Measurements from ENCODE around the gene PIEZO2.
A peak's percentile ranks its signal among the peaks of the same experiment; 100 is the strongest.

Gene PIEZO2

GRCh38 chr18:10750191-10751035 is 399.0 kb downstream of the PIEZO2 start:
- in situ Hi-C loops (cut with HindIII; ENCODE audit: low sequenced_read_pairs), result no loop called here
- no peak for DNase-seq (ENCODE audit: low read depth)
- no peak for TF ChIP-seq CTCF (IDR thresholded peaks at IDR 0.05; ENCODE audit: low read depth, low read length, missing control alignments)
- H3K4me3 ChIP-seq (ENCODE audit: low read depth, low read length), result no peak overlapping the region

- no peak for TF ChIP-seq CTCF (IDR thresholded peaks at IDR 0.05; ENCODE audit: low read depth, low read length, missing control alignments)
- H3K4me3 ChIP-seq (ENCODE audit: low read depth, low read length), result no peak overlapping the region
- in situ Hi-C loops (cut with HindIII; ENCODE audit: low sequenced_read_pairs), result no loop called here
- peak; percentile 34 for DNase-seq (ENCODE audit: low read depth)
Measured at GRCh38 chr18:10748641-10749040, 400.7 kb downstream of the PIEZO2 start.

- H3K4me3 ChIP-seq (ENCODE audit: low read depth, low read length), result no peak overlapping the region
- TF ChIP-seq CTCF (IDR thresholded peaks at IDR 0.05; ENCODE audit: low read depth, low read length, missing control alignments), result no peak
- in situ Hi-C loops (cut with HindIII; ENCODE audit: low sequenced_read_pairs), result no loop called here
- DNase-seq (ENCODE audit: low read depth), result no peak
Measured at GRCh38 chr18:10745971-10746370, 403.4 kb downstream of the PIEZO2 start.

- no peak overlapping the region for H3K4me3 ChIP-seq (ENCODE audit: low read depth, low read length)
- no peak for TF ChIP-seq CTCF (IDR thresholded peaks at IDR 0.05; ENCODE audit: low read depth, low read length, missing control alignments)
- in situ Hi-C loops (cut with HindIII; ENCODE audit: low sequenced_read_pairs), result no loop called here
- no peak for DNase-seq (ENCODE audit: low read depth)
Measured at GRCh38 chr18:10745219-10745618, 404.1 kb downstream of the PIEZO2 start.

GRCh38 chr18:10743766-10744165 is 405.6 kb downstream of the PIEZO2 start:
- no peak for TF ChIP-seq CTCF (IDR thresholded peaks at IDR 0.05; ENCODE audit: low read depth, low read length, missing control alignments)
- no peak overlapping the region for H3K4me3 ChIP-seq (ENCODE audit: low read depth, low read length)
- in situ Hi-C loops (cut with HindIII; ENCODE audit: low sequenced_read_pairs), result no loop called here
- DNase-seq (ENCODE audit: low read depth), result no peak

GRCh38 chr18:10739152-10739551 is 410.2 kb downstream of the PIEZO2 start:
- no peak overlapping the region for H3K4me3 ChIP-seq (ENCODE audit: low read depth, low read length)
- in situ Hi-C loops (cut with HindIII; ENCODE audit: low sequenced_read_pairs), result no loop called here
- TF ChIP-seq CTCF (IDR thresholded peaks at IDR 0.05; ENCODE audit: low read depth, low read length, missing control alignments), result no peak
- peak; percentile 81 for DNase-seq (ENCODE audit: low read depth)

All from astrocyte of the cerebellum (primary cell).